ENCODE results near the gene DUOXA1.

DNA sequence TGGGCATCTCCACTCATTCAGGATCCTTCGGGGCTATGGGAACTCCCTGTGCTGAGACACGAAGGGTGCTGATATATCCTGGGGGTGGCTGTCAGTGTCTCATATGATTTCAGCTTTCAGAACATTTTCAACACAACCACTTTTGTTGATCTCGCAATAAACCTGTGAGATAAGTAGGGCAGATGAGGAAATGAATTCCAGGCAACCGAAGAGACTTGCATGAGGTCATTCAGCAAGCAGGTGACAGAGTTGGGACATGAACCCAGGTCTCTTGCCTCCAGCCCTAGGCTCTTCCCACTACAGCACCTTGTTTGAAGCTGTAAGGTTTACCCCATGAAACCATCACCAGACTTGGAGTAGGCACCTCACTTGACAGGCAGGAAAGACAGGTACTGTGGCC is 16.7 kb upstream of the DUOXA1 start:
- TF ChIP-seq, protein P1, sequence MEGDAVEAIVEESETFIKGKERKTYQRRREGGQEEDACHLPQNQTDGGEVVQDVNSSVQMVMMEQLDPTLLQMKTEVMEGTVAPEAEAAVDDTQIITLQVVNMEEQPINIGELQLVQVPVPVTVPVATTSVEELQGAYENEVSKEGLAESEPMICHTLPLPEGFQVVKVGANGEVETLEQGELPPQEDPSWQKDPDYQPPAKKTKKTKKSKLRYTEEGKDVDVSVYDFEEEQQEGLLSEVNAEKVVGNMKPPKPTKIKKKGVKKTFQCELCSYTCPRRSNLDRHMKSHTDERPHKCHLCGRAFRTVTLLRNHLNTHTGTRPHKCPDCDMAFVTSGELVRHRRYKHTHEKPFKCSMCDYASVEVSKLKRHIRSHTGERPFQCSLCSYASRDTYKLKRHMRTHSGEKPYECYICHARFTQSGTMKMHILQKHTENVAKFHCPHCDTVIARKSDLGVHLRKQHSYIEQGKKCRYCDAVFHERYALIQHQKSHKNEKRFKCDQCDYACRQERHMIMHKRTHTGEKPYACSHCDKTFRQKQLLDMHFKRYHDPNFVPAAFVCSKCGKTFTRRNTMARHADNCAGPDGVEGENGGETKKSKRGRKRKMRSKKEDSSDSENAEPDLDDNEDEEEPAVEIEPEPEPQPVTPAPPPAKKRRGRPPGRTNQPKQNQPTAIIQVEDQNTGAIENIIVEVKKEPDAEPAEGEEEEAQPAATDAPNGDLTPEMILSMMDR (conservative IDR thresholded peaks at IDR 0.05; ENCODE audit: low read length), result no peak
- TF ChIP-seq EZH2phosphoT487 (IDR thresholded peaks at IDR 0.05; ENCODE audit: borderline replicate concordance), result no peak

All from Loucy (cell line).